Measurements from ENCODE around the gene PTPRN2.

GRCh38 chr7:158252081-158252836 is 335.4 kb downstream of the PTPRN2 start:
- TF ChIP-seq CTCF (IDR thresholded peaks at IDR 0.05) (no peak), EP300 (IDR thresholded peaks at IDR 0.05) (no peak), POLR2A (IDR thresholded peaks at IDR 0.05) (no peak)

All from sigmoid colon (tissue), 4 donors.